Neural progenitor cell (in vitro differentiated cells): ENCODE results near the gene GPR82. TPM values are rescaled to one million over a fixed set of nuclear protein-coding genes. Genes with fewer than 3 reads are reported as not detected.

Source experiments
- DNase-seq: peaks from one replicate; pipeline ENCODE4 v3.0.0-alpha.2; 2016; ENCODE audit warnings: low spot score
- H2AFZ ChIP-seq: fragments of 200-600 bp; sonication (generic); replicated peaks from 2 replicates; pipeline ENCODE4 v1.6.1; 2016; ENCODE audit warnings: antibody characterized with exemption
- H3F3A ChIP-seq: fragments of 200-600 bp; sonication (generic); 2 replicates; pipeline ENCODE4 v1.6.1; 2016; ENCODE audit warnings: antibody characterized with exemption, low read depth
- H3K27ac ChIP-seq: fragments of 200-600 bp; sonication (generic); 2 replicates; pipeline ENCODE4 v1.5.1; 2016; ENCODE audit warnings: mild to moderate bottlenecking
- H3K27me3 ChIP-seq: fragments of 200-600 bp; sonication (generic); 2 replicates; pipeline ENCODE4 v1.6.1; 2016; ENCODE audit warnings: mild to moderate bottlenecking, moderate library complexity
- H3K36me3 ChIP-seq: fragments of 200-600 bp; sonication (generic); 2 replicates; pipeline ENCODE4 v1.5.1; 2016
- H3K4me1 ChIP-seq: fragments of 200-600 bp; sonication (generic); 2 replicates; pipeline ENCODE4 v1.6.1; 2016; ENCODE audit warnings: mixed run types
- H3K4me2 ChIP-seq: fragments of 200-600 bp; sonication (generic); 2 replicates; pipeline ENCODE4 v1.6.1; 2016
- H3K4me3 ChIP-seq: fragments of 200-600 bp; sonication (generic); 2 replicates; pipeline ENCODE4 v1.5.1; 2016
- H3K79me2 ChIP-seq: fragments of 200-600 bp; sonication (generic); 2 replicates; pipeline ENCODE4 v1.6.1; 2016; ENCODE audit warnings: low read depth
- H3K9ac ChIP-seq: fragments of 200-600 bp; sonication (generic); 2 replicates; pipeline ENCODE4 v1.6.1; 2016
- H3K9me3 ChIP-seq: fragments of 200-600 bp; sonication (generic); 2 replicates; pipeline ENCODE4 v1.5.1; 2016; ENCODE audit warnings: low read depth
- H4K20me1 ChIP-seq: fragments of 200-600 bp; sonication (generic); 2 replicates; pipeline ENCODE4 v1.6.1; 2016; ENCODE audit warnings: low read depth
- H3K27ac Mint-ChIP-seq: 3 replicates; pipeline ENCODE4 v1.8.0; 2021; ENCODE audit warnings: mixed read lengths
- H3K27me3 Mint-ChIP-seq: 2 replicates; pipeline ENCODE4 v1.8.0; 2022; ENCODE audit warnings: low read depth, mild to moderate bottlenecking, inconsistent platforms, moderate library complexity, mixed read lengths; ENCODE audit not compliant: insufficient read depth
- H3K36me3 Mint-ChIP-seq: 3 replicates; pipeline ENCODE4 v1.8.0; 2021; ENCODE audit warnings: mixed read lengths
- H3K4me1 Mint-ChIP-seq: 3 replicates; pipeline ENCODE4 v1.8.0; 2021; ENCODE audit warnings: mixed read lengths
- H3K4me3 Mint-ChIP-seq: 3 replicates; pipeline ENCODE4 v1.8.0; 2021; ENCODE audit warnings: mild to moderate bottlenecking, moderate library complexity, mixed read lengths
- H3K9me3 Mint-ChIP-seq: 3 replicates; pipeline ENCODE4 v1.8.0; 2020; ENCODE audit warnings: mixed read lengths
- CTCF ChIP-seq: fragments of 200-600 bp; sonication (generic); IDR thresholded peaks from 2 replicates; pipeline ENCODE4 v1.5.1; 2017; ENCODE audit warnings: antibody characterized with exemption, mild to moderate bottlenecking
- EZH2 ChIP-seq: fragments of 200-600 bp; sonication (generic); IDR thresholded peaks from 2 replicates; pipeline ENCODE4 v1.6.1; 2017; ENCODE audit warnings: antibody characterized with exemption, mild to moderate bottlenecking, moderate library complexity
- EZH2phosphoT487 ChIP-seq: fragments of 200-600 bp; sonication (generic); IDR thresholded peaks from 2 replicates; pipeline ENCODE4 v1.6.1; 2017; ENCODE audit warnings: antibody characterized with exemption
- total RNA-seq: library from RNA; depleted of rRNA; stranded (reverse); fragments of >200 nt; gene quantifications from 2 replicates; pipeline ENCODE4 v1.2.3, GENCODE V29; 2015; ENCODE audit warnings: low replicate concordance

Gene GPR82
- total RNA-seq, 1 donor from 2014 or later = not detected

- Mint-ChIP-seq H3K4me3 (no peak overlapping the region), H3K36me3 (no peaks in the 10 kb centered on the region), H3K4me1 (no peaks in the 10 kb centered on the region), H3K9me3 (no peaks in the 10 kb centered on the region), H3K27me3 (no peaks in the 10 kb centered on the region), H3K27ac (no peak overlapping the region)
- Histone ChIP-seq H3K27ac (no peak overlapping the region), H3K4me1 (peaks cover 5% of the 10 kb centered on the region), H3K9me3 (no peaks in the 10 kb centered on the region), H3K4me3 (no peak overlapping the region), H2AFZ (no peak overlapping the region), H4K20me1 (no peaks in the 10 kb centered on the region), H3K4me2 (no peak overlapping the region), H3K9ac (no peak overlapping the region), H3K27me3 (no peaks in the 10 kb centered on the region), H3K36me3 (no peaks in the 10 kb centered on the region), H3K79me2 (no peaks in the 10 kb centered on the region), H3F3A (no peaks in the 10 kb centered on the region)
- DNase-seq = no peak
- TF ChIP-seq CTCF = no peak
- no peak for TF ChIP-seq EZH2
- TF ChIP-seq EZH2phosphoT487 = no peak
Observed at GRCh38 chrX:41711021-41711667, 12.8 kb upstream of the GPR82 start.

- no peak for DNase-seq
- Mint-ChIP-seq H3K9me3 (peaks cover 9% of the 10 kb centered on the region), H3K27me3 (no peaks in the 10 kb centered on the region), H3K4me3 (no peak overlapping the region), H3K27ac (no peak overlapping the region), H3K36me3 (peaks cover 3% of the 10 kb centered on the region), H3K4me1 (peaks cover 15% of the 10 kb centered on the region)
- TF ChIP-seq CTCF (no peak), EZH2phosphoT487 (no peak), EZH2 (no peak)
- Histone ChIP-seq H2AFZ (no peak overlapping the region), H3K4me2 (no peak overlapping the region), H3K79me2 (no peaks in the 10 kb centered on the region), H3K4me3 (no peak overlapping the region), H4K20me1 (no peaks in the 10 kb centered on the region), H3K9ac (no peak overlapping the region), H3K27me3 (no peaks in the 10 kb centered on the region), H3K9me3 (no peaks in the 10 kb centered on the region), H3F3A (peaks cover 21% of the 10 kb centered on the region), H3K36me3 (no peaks in the 10 kb centered on the region), H3K27ac (no peak overlapping the region), H3K4me1 (peaks cover 33% of the 10 kb centered on the region)
Observed at GRCh38 chrX:41716222-41716621, 7.8 kb upstream of the GPR82 start.

- H3K9me3 Mint-ChIP-seq = peaks cover 9% of the 10 kb centered on the region
- H4K20me1 ChIP-seq = no peaks in the 10 kb centered on the region
- no peak overlapping the region for H3K4me3 ChIP-seq
- peaks cover 15% of the 10 kb centered on the region for H3K4me1 Mint-ChIP-seq
- H3K27ac ChIP-seq = no peak overlapping the region
- H3K27ac Mint-ChIP-seq = no peak overlapping the region
- no peak overlapping the region for H3K9ac ChIP-seq
- TF ChIP-seq CTCF (no peak), EZH2 (no peak), EZH2phosphoT487 (no peak)
- no peak for DNase-seq
- no peaks in the 10 kb centered on the region for H3K79me2 ChIP-seq
- peaks cover 7% of the 10 kb centered on the region for H3K36me3 Mint-ChIP-seq
- H3K9me3 ChIP-seq = no peaks in the 10 kb centered on the region
- H3K4me3 Mint-ChIP-seq = no peak overlapping the region
- peaks cover 21% of the 10 kb centered on the region for H3F3A ChIP-seq
- H3K27me3 Mint-ChIP-seq = no peaks in the 10 kb centered on the region
- H3K4me1 ChIP-seq = peaks cover 33% of the 10 kb centered on the region
- no peaks in the 10 kb centered on the region for H3K36me3 ChIP-seq
- no peaks in the 10 kb centered on the region for H3K27me3 ChIP-seq
- H2AFZ ChIP-seq = no peak overlapping the region
- no peak overlapping the region for H3K4me2 ChIP-seq
Observed at GRCh38 chrX:41716767-41717473, 7.1 kb upstream of the GPR82 start.
